HepG2 (cell line): ENCODE results near the gene CLTCL1.
"Not testable (repeated sequence)": the region's sequence is repeated elsewhere in the genome, so short reads cannot be mapped to it uniquely, and the experiment has no call there.

Experiments used
- CTCF ChIP-seq: sonication (generic); formaldehyde crosslinking; IDR thresholded peaks from 2 replicates; pipeline ENCODE4 v1.5.0; 2020; ENCODE audit warnings: mild to moderate bottlenecking, missing genetic modification reagents, moderate library complexity
- FOXK2 ChIP-seq: fragments of 450-650 bp; IDR thresholded peaks from 2 replicates; pipeline ENCODE4 v1.6.1; 2016
- IRF1 ChIP-seq: sonication (generic); formaldehyde crosslinking; IDR thresholded peaks from 2 replicates; pipeline ENCODE4 v1.4.0; 2020; ENCODE audit warnings: low read depth, mild to moderate bottlenecking, missing genetic modification reagents
- KDM4B ChIP-seq: sonication (generic); formaldehyde crosslinking; IDR thresholded peaks from 2 replicates; pipeline ENCODE4 v1.4.0; 2020; ENCODE audit warnings: missing genetic modification reagents

- TF ChIP-seq FOXK2; CTCF (CRISPR knock-in tag); IRF1; KDM4B (CRISPR knock-in tag): not testable (repeated sequence)
Observed at GRCh38 chr22:19256362-19256761, 35.2 kb downstream of the CLTCL1 start.
